Fibroblast of mammary gland (primary cell): ENCODE measurements around the gene SORCS3.

Experiments used
- DNase-seq: peaks from one replicate; pipeline ENCODE4 v3.0.0-alpha.2; 2010; ENCODE audit warnings: low read depth
- H3K4me3 ChIP-seq: 2 replicates; pipeline ENCODE4 v1.5.1; 2011; ENCODE audit warnings: low read depth, mild to moderate bottlenecking, low read length, moderate library complexity; ENCODE audit not compliant: control insufficient read depth
- CTCF ChIP-seq: conservative IDR thresholded peaks from 2 replicates; pipeline ENCODE4 v1.5.1; 2011; ENCODE audit warnings: low read depth, low read length, inconsistent platforms; ENCODE audit not compliant: control insufficient read depth, insufficient read depth

The SORCS3 gene

GRCh38 chr10:104638861-104639589, 2.1 kb upstream of the SORCS3 start:
- DNase-seq, result no peak
- no peak for TF ChIP-seq CTCF

GRCh38 chr10:104639590-104640338, 1.3 kb upstream of the SORCS3 start:
- no peak overlapping the region for H3K4me3 ChIP-seq
- DNase-seq, result no peak
- no peak for TF ChIP-seq CTCF

More at GRCh38 chr10:104638861-104639589, 2.1 kb upstream of the SORCS3 start:
- no peak overlapping the region for H3K4me3 ChIP-seq

- no peak overlapping the region for H3K4me3 ChIP-seq
- TF ChIP-seq CTCF, result no peak
- no peak for DNase-seq
Observed at GRCh38 chr10:104640339-104641186, 527 bp upstream of the SORCS3 start.

DNA sequence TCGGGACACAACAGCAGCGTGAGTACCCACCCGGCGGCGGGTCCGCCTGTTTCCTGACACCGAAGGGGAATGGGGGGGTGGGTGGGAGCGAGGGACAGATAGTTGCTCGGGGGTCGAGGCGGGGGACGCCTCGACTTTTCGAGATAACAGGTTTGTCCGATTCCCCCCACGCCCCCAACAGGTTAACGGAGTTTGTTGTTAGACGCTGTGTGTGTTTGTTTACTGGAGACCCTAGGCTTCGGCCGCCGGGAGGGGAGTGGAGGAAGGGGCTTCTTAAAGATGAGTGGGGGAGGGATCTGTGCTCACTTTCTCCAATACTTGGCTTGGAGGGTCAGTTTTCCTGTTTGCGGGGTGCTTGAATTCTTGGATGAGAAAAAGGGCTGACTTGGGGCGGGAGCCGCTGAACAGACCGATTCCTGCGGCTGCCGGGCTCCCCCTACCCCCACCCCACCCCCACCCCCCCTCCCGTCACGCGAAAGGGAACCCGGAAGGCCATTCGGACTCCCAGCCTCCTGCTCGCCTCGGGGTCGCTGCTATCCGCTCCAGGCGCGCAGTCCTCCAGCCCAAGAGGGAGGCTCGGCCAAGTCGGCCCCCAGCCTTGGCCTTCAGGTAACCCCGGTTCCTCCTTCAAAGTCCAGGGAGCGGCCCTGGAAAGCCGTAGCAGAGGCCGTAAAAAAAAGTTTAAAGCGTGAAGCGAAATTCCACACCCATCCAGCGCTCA, 1.0 kb downstream of the SORCS3 start:
- no peak for DNase-seq
- H3K4me3 ChIP-seq, result no peak overlapping the region
- no peak for TF ChIP-seq CTCF

GRCh38 chr10:104642658-104643302, 1.7 kb downstream of the SORCS3 start:
- peak; percentile 32 for TF ChIP-seq CTCF
- peak; percentile 17 for DNase-seq
- no peak overlapping the region for H3K4me3 ChIP-seq
